Heart left ventricle (tissue), 13 donors: Measurements from ENCODE around the gene AFF1.

Source experiments
- POLR2A ChIP-seq, 2 donors: fragments of 450-650 bp; IDR thresholded peaks; one replicate each; pipeline ENCODE4 v1.6.1; 2017; ENCODE audit warnings: antibody characterized with exemption in 2 of 2, mild to moderate bottlenecking in 2 of 2, moderate library complexity in 2 of 2
- TF ChIP-seq, protein P1 (sequence below), 12 donors: fragments of 200-600 bp; sonication (generic) in 4 of 12; IDR thresholded peaks; one replicate each; pipeline versions ENCODE4 v1.5.0 to v1.8.0; 2018 to 2022; ENCODE audit warnings: antibody characterized with exemption in 12 of 12, mild to moderate bottlenecking in 5 of 12
- donor health status: ischemic (EF 13 %, LVEDD 7.1; RV severe dilation, severe dysfunction).
- donor health status: DM: no; HTN: yes; CAD: no.
- donor health status: DM: no; HTN: no; CAD: no.
- donor health status: ischemic (EF 25% LVEDD 6.9; RV normal size, moderate dysfunction).
- donor health status: ischemic (EF 25% LVEDD 5.7; RV mildly dilated, moderate dysfunction).
- donor health status: ischemic (EF 35%, LVEDD 5.7; RV mildly dilated, moderate dysfunction).
- donor health status: nonischemic (EF 11% LVEDD 7.7; RV severe dilation, severe dysfunction).
- donor health status: DM: yes; HTN: yes; CAD: no.
- donor health status: PGD.
- donor health status: ischemic (EF 29% LVEDD 5.4; RV normal size, mild dysfunction).
- donor health status: nonischemic (EF 23%, LVEDD 6.1; RV moderate dilation, normal function).

DNA sequence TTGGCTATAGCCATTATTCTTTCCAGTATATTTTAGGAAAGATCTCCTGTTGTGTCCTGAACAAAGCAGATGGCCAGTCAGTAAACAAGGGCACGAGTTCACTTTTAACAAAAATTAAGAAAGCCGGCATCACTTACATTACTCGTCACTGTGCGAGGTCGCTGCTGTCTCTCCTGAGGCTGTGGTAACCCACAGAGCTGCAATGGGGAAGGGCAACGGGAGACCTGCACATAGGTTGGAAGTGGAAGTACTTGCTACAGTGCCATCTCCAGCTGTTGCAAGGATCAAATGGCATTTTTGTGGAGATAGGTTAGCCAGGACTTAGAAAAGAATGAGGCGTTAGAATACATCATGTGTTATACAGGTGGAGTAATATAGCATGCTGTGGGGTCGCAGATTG lies 153.4 kb downstream of the AFF1 start:
- TF ChIP-seq, protein P1, sequence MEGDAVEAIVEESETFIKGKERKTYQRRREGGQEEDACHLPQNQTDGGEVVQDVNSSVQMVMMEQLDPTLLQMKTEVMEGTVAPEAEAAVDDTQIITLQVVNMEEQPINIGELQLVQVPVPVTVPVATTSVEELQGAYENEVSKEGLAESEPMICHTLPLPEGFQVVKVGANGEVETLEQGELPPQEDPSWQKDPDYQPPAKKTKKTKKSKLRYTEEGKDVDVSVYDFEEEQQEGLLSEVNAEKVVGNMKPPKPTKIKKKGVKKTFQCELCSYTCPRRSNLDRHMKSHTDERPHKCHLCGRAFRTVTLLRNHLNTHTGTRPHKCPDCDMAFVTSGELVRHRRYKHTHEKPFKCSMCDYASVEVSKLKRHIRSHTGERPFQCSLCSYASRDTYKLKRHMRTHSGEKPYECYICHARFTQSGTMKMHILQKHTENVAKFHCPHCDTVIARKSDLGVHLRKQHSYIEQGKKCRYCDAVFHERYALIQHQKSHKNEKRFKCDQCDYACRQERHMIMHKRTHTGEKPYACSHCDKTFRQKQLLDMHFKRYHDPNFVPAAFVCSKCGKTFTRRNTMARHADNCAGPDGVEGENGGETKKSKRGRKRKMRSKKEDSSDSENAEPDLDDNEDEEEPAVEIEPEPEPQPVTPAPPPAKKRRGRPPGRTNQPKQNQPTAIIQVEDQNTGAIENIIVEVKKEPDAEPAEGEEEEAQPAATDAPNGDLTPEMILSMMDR (IDR thresholded peaks at IDR 0.05) = no peak
- TF ChIP-seq POLR2A (IDR thresholded peaks at IDR 0.05) = no peak
